H1 (cell line): ENCODE results near the gene NID2. TPM values are rescaled to one million over a fixed set of nuclear protein-coding genes. Genes with fewer than 3 reads are reported as not detected.

Experiments
- CTBP2 ChIP-seq: IDR thresholded peaks from 2 replicates; pipeline ENCODE4 v1.7.0; 2011; ENCODE audit warnings: borderline replicate concordance, mild to moderate bottlenecking, moderate library complexity, mixed read lengths, low read length; ENCODE audit not compliant: insufficient read depth, insufficient read length
- EP300 ChIP-seq, 2 experiments: IDR thresholded peaks; 1 replicate in 1 of 2; 2 replicates in 1 of 2; pipeline ENCODE4 v1.6.1; 2011 to 2012; ENCODE audit warnings: low read depth in 2 of 2, low read length in 2 of 2, mild to moderate bottlenecking in 2 of 2, borderline replicate concordance in 1 of 2, inconsistent platforms in 1 of 2, moderate library complexity in 1 of 2
- polyA plus RNA-seq, 7 experiments: library from polyadenylated mRNA; depleted of rRNA in 3 of 7; stranded (reverse) in 5 of 7; unstranded in 2 of 7; fragments of >200 nt in 5 of 7; fragments of 200-250 nt in 2 of 7; gene quantifications; 1 replicate in 5 of 7; 2 replicates in 1 of 7; 4 replicates in 1 of 7; pipeline versions ENCODE4 v1.2.1 to v1.2.3, GENCODE V29; 2011 to 2013; ENCODE audit warnings: missing spikeins in 2 of 7, mixed read lengths in 2 of 7
- total RNA-seq: library from RNA; stranded (reverse); fragmentation: NEBNext Ultra II Directional; extraction: Animal tissue kit (Norgen Biotek cat#: 25700); gene quantifications from 2 replicates; pipeline ENCODE4 v1.2.1, GENCODE V29; 2021

Gene NID2
- total and polyA plus RNA-seq, 2 of the 8 experiments (the other 6 are each of a cell fraction or from before 2014, with no cell fraction given): 6.1 to 12.6 TPM

- TF ChIP-seq CTBP2 (no peak), EP300 (IDR thresholded peaks at IDR 0.05; ENCODE audit: borderline replicate concordance in 1 of 2, low read depth in 2 of 2, low read length in 2 of 2) (no peak)
These were observed 17.0 kb downstream of the NID2 start (continued) for GRCh38 chr14:52051871-52052270.
